Nephron (organoid): Measurements from ENCODE around the gene ETNK2.
A peak's percentile ranks its signal among the peaks of the same experiment; 100 is the strongest.

Source experiments
- H3K27ac Mint-ChIP-seq, 3 experiments: 2 replicates each; pipeline ENCODE4 v1.8.0; 2020; ENCODE audit warnings: mixed read lengths in 3 of 3, mild to moderate bottlenecking in 2 of 3, moderate library complexity in 1 of 3
- H3K27me3 Mint-ChIP-seq: 2 replicates; pipeline ENCODE4 v1.8.0; 2021; ENCODE audit warnings: low read depth, mild to moderate bottlenecking, moderate library complexity, mixed read lengths
- H3K36me3 Mint-ChIP-seq: 2 replicates; pipeline ENCODE4 v1.8.0; 2020; ENCODE audit warnings: low read depth, mixed read lengths
- H3K4me1 Mint-ChIP-seq: 2 replicates; pipeline ENCODE4 v1.8.0; 2020; ENCODE audit warnings: mixed read lengths
- H3K4me3 Mint-ChIP-seq, 3 experiments: 2 replicates each; pipeline ENCODE4 v1.8.0; 2020; ENCODE audit warnings: mild to moderate bottlenecking in 3 of 3, mixed read lengths in 3 of 3, moderate library complexity in 2 of 3
- H3K9me3 Mint-ChIP-seq: 2 replicates; pipeline ENCODE4 v1.8.0; 2020; ENCODE audit warnings: mixed read lengths
- CTCF ChIP-seq, 3 experiments: fragments of 200-600 bp; sonication (generic); IDR thresholded peaks; one replicate each; pipeline ENCODE4 v1.5.0; 2021; ENCODE audit warnings: antibody characterized with exemption in 3 of 3; ENCODE audit not compliant: unreplicated experiment in 3 of 3

The ETNK2 gene

GRCh38 chr1:204098683-204099082 lies 53.2 kb downstream of the ETNK2 start:
- H3K27ac Mint-ChIP-seq: no peak overlapping the region
- no peaks in the 10 kb centered on the region for H3K9me3 Mint-ChIP-seq
- H3K27me3 Mint-ChIP-seq: peaks cover 4% of the 10 kb centered on the region
- H3K4me3 Mint-ChIP-seq: no peak overlapping the region
- H3K36me3 Mint-ChIP-seq: no peaks in the 10 kb centered on the region
- peaks cover 40% of the 10 kb centered on the region for H3K4me1 Mint-ChIP-seq
- TF ChIP-seq CTCF (IDR thresholded peaks at IDR 0.05; ENCODE audit: unreplicated experiment in 3 of 3): no peak

- Mint-ChIP-seq H3K4me3 (no peak overlapping the region), H3K27ac (peak overlapping the region in 2 of 3 experiments; percentile 20 to 39), H3K36me3 (no peaks in the 10 kb centered on the region), H3K9me3 (no peaks in the 10 kb centered on the region), H3K4me1 (peaks cover 40% of the 10 kb centered on the region), H3K27me3 (no peaks in the 10 kb centered on the region)
- no peak for TF ChIP-seq CTCF (IDR thresholded peaks at IDR 0.05; ENCODE audit: unreplicated experiment in 3 of 3)
Observed at GRCh38 chr1:204096931-204097330, 54.9 kb downstream of the ETNK2 start.

GRCh38 chr1:204094856-204095634 lies 56.8 kb downstream of the ETNK2 start:
- no peaks in the 10 kb centered on the region for H3K9me3 Mint-ChIP-seq
- H3K4me3 Mint-ChIP-seq: peak overlapping the region in 1 of 3 experiments; percentile 20
- no peaks in the 10 kb centered on the region for H3K27me3 Mint-ChIP-seq
- no peaks in the 10 kb centered on the region for H3K36me3 Mint-ChIP-seq
- peaks cover 52% of the 10 kb centered on the region for H3K4me1 Mint-ChIP-seq
- H3K27ac Mint-ChIP-seq: peak overlapping the region; percentile 32 to 92 (median 43)
- TF ChIP-seq CTCF (IDR thresholded peaks at IDR 0.05; ENCODE audit: unreplicated experiment in 3 of 3): no peak

- H3K27me3 Mint-ChIP-seq: no peaks in the 10 kb centered on the region
- H3K4me1 Mint-ChIP-seq: peaks cover 59% of the 10 kb centered on the region
- peak overlapping the region; percentile 61 to 92 (median 70) for H3K27ac Mint-ChIP-seq
- H3K36me3 Mint-ChIP-seq: no peaks in the 10 kb centered on the region
- no peak for TF ChIP-seq CTCF (IDR thresholded peaks at IDR 0.05; ENCODE audit: unreplicated experiment in 3 of 3)
- H3K4me3 Mint-ChIP-seq: peak overlapping the region in 1 of 3 experiments; percentile 10
- H3K9me3 Mint-ChIP-seq: no peaks in the 10 kb centered on the region
Observed at GRCh38 chr1:204094313-204094729, 57.5 kb downstream of the ETNK2 start.

DNA sequence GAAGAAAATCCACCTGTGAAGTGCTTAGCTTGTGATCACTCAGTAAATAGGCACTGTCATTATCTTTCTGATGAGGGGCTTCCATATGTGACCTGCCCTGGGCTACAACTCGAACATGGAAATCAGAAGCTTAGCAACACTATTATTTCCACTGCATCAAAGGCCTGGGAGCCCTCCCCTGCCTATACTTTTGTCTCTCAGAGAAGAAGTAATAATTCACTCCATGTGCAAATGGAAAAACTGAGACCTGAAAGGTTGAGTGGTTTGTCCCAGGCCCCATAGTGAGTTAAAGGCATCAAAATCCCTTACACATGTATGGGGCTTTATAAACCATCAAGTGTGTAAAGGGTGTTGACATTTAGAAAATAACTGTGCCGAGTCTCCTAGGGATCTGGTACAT lies 58.1 kb downstream of the ETNK2 start:
- TF ChIP-seq CTCF (IDR thresholded peaks at IDR 0.05; ENCODE audit: unreplicated experiment in 3 of 3): no peak

DNA sequence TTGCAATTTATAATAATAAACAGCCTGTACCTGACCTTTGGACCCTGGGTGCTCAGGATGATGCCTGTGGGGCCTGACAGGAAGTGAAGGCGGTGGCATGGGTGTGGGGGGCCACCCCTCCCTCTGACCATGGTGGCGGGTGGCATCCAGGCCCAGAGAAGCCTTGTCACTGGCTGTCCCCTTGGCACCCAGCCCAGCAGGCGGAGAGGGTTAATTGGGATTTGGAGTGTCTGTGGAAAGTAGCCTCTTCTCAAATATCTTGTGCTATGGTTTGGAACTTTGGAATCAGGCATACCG lies 58.5 kb downstream of the ETNK2 start:
- Mint-ChIP-seq H3K9me3 (no peaks in the 10 kb centered on the region), H3K27ac (peak overlapping the region; percentile 61 to 92 (median 70)), H3K4me1 (peaks cover 68% of the 10 kb centered on the region), H3K4me3 (no peak overlapping the region), H3K27me3 (no peaks in the 10 kb centered on the region), H3K36me3 (no peaks in the 10 kb centered on the region)
- TF ChIP-seq CTCF (IDR thresholded peaks at IDR 0.05; ENCODE audit: unreplicated experiment in 3 of 3): no peak

More for the DNA sequence above, 58.1 kb downstream of the ETNK2 start:
- no peaks in the 10 kb centered on the region for H3K27me3 Mint-ChIP-seq
- peak overlapping the region; percentile 61 to 92 (median 70) for H3K27ac Mint-ChIP-seq
- H3K4me3 Mint-ChIP-seq: no peak overlapping the region
- no peaks in the 10 kb centered on the region for H3K36me3 Mint-ChIP-seq
- peaks cover 64% of the 10 kb centered on the region for H3K4me1 Mint-ChIP-seq
- H3K9me3 Mint-ChIP-seq: no peaks in the 10 kb centered on the region
